ENCODE results near the gene PLRG1.
A peak's percentile ranks its signal among the peaks of the same experiment; 100 is the strongest.

Gene PLRG1

GRCh38 chr4:154560824-154561231 lies 10.6 kb upstream of the PLRG1 start:
- TF ChIP-seq CTCF (IDR thresholded peaks at IDR 0.05; ENCODE audit: insufficient read depth, missing control alignments): no peak
- DNase-seq (ENCODE audit: insufficient read length, low spot score) (no peak), FAIRE-seq (no peak)

- no peak for DNase-seq (ENCODE audit: insufficient read length, low spot score)
- TF ChIP-seq CTCF (IDR thresholded peaks at IDR 0.05; ENCODE audit: insufficient read depth, missing control alignments): no peak
- no peak for FAIRE-seq
Observed at GRCh38 chr4:154560419-154560801, 10.2 kb upstream of the PLRG1 start.

- TF ChIP-seq CTCF (IDR thresholded peaks at IDR 0.05; ENCODE audit: insufficient read depth, missing control alignments): peak; percentile 65
- no peak for DNase-seq (ENCODE audit: insufficient read length, low spot score)
- FAIRE-seq: peak; percentile 84
Observed at GRCh38 chr4:154559494-154560418, 9.6 kb upstream of the PLRG1 start.

- DNase-seq (ENCODE audit: insufficient read length, low spot score): no peak
- FAIRE-seq: no peak
- TF ChIP-seq CTCF (IDR thresholded peaks at IDR 0.05; ENCODE audit: insufficient read depth, missing control alignments): no peak
Observed at GRCh38 chr4:154559141-154559493, 8.9 kb upstream of the PLRG1 start.

- peak; percentile 74 for TF ChIP-seq CTCF (IDR thresholded peaks at IDR 0.05; ENCODE audit: insufficient read depth, missing control alignments)
- FAIRE-seq (no peak), DNase-seq (ENCODE audit: insufficient read length, low spot score) (no peak)
Observed at GRCh38 chr4:154551872-154552686, 1.9 kb upstream of the PLRG1 start.

- FAIRE-seq: no peak
- TF ChIP-seq CTCF (IDR thresholded peaks at IDR 0.05; ENCODE audit: insufficient read depth, missing control alignments): no peak
- DNase-seq (ENCODE audit: insufficient read length, low spot score): no peak
Observed at GRCh38 chr4:154545689-154546088, 4.5 kb downstream of the PLRG1 start.
